ENCODE results near the gene HOXB13.
"Not testable (repeated sequence)": the region's sequence is repeated elsewhere in the genome, so short reads cannot be mapped to it uniquely, and the experiment has no call there.

The HOXB13 gene

GRCh38 chr17:48717367-48718226 is 11.0 kb downstream of the HOXB13 start:
- Histone ChIP-seq H4K20me1 (ENCODE audit: insufficient read depth, low read length) (no peaks in the 10 kb centered on the region), H3K9me3 (ENCODE audit: insufficient read depth, low read length) (no peaks in the 10 kb centered on the region), H3K27me3 (ENCODE audit: low read depth, low read length) (no peaks in the 10 kb centered on the region), H3K4me1 (ENCODE audit: low read length) (peaks cover under 1% of the 10 kb centered on the region), H3K4me3 (ENCODE audit: low read length) (no peak overlapping the region), H3K4me2 (ENCODE audit: low read length) (no peak overlapping the region), H2AFZ (ENCODE audit: low read depth, low read length) (no peak overlapping the region), H3K79me2 (ENCODE audit: low read length) (no peaks in the 10 kb centered on the region), H3K27ac (ENCODE audit: low read length) (no peak overlapping the region), H3K9ac (ENCODE audit: low read length) (no peak overlapping the region), H3K36me3 (replicated peaks; ENCODE audit: low read depth, low read length) (no peaks in the 10 kb centered on the region)
- TF ChIP-seq CTCF (IDR thresholded peaks at IDR 0.05; ENCODE audit: low read depth, low read length) (no peak), EZH2phosphoT487 (IDR thresholded peaks at IDR 0.05; ENCODE audit: low read depth) (no peak)

DNA sequence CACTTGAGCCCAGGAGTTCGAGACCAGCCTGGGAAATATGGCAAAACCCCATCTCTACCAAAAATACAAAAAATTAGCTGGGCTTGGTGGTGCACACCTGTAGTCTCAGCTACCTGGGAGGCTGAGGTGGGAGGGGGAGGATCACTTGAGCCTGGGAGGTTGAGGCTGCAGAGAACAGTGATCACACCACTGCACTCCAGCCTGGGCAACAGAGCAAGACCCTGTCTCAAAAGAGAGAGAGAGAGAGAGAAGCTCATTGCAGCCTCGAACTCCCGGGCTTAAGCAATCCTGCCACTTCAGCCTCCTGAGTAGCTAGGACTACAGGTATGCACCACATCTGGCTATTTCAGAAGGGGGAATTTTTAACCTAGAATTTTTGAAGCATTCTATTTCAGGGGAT is 12.0 kb downstream of the HOXB13 start:
- not testable (repeated sequence) for H3K9ac ChIP-seq (ENCODE audit: low read length); H3K27ac ChIP-seq (ENCODE audit: low read length); H4K20me1 ChIP-seq (ENCODE audit: insufficient read depth, low read length); H3K9me3 ChIP-seq (ENCODE audit: insufficient read depth, low read length); H3K4me1 ChIP-seq (ENCODE audit: low read length); H3K4me3 ChIP-seq (ENCODE audit: low read length); H2AFZ ChIP-seq (ENCODE audit: low read depth, low read length); H3K79me2 ChIP-seq (ENCODE audit: low read length); H3K27me3 ChIP-seq (ENCODE audit: low read depth, low read length); H3K36me3 ChIP-seq (replicated peaks; ENCODE audit: low read depth, low read length); H3K4me2 ChIP-seq (ENCODE audit: low read length)

- H3K27me3 ChIP-seq (ENCODE audit: low read depth, low read length), result no peaks in the 10 kb centered on the region; the same call in 1 of the 2 replicates
- no peak for TF ChIP-seq EZH2phosphoT487 (IDR thresholded peaks at IDR 0.05; ENCODE audit: low read depth)
- no peak for TF ChIP-seq CTCF (IDR thresholded peaks at IDR 0.05; ENCODE audit: low read depth, low read length)
These were observed 12.8 kb downstream of the HOXB13 start for GRCh38 chr17:48715496-48716399.

GRCh38 chr17:48711128-48711527 is 17.4 kb downstream of the HOXB13 start:
- H3K79me2 ChIP-seq (ENCODE audit: low read length), result no peaks in the 10 kb centered on the region
- H4K20me1 ChIP-seq (ENCODE audit: insufficient read depth, low read length), result no peaks in the 10 kb centered on the region
- H3K27ac ChIP-seq (ENCODE audit: low read length), result no peak overlapping the region
- no peak overlapping the region for H3K4me2 ChIP-seq (ENCODE audit: low read length)
- H3K9ac ChIP-seq (ENCODE audit: low read length), result no peak overlapping the region
- H3K9me3 ChIP-seq (ENCODE audit: insufficient read depth, low read length), result no peaks in the 10 kb centered on the region
- H3K36me3 ChIP-seq (replicated peaks; ENCODE audit: low read depth, low read length), result no peaks in the 10 kb centered on the region
- H3K27me3 ChIP-seq (ENCODE audit: low read depth, low read length), result peaks cover 14% of the 10 kb centered on the region
- no peaks in the 10 kb centered on the region for H3K4me1 ChIP-seq (ENCODE audit: low read length)
- H3K4me3 ChIP-seq (ENCODE audit: low read length), result no peak overlapping the region
- no peak for TF ChIP-seq CTCF (IDR thresholded peaks at IDR 0.05; ENCODE audit: low read depth, low read length)
- H2AFZ ChIP-seq (ENCODE audit: low read depth, low read length), result no peak overlapping the region

More at GRCh38 chr17:48715496-48716399, 12.8 kb downstream of the HOXB13 start:
- H3K79me2 ChIP-seq (ENCODE audit: low read length), result no peaks in the 10 kb centered on the region
- no peak overlapping the region for H3K27ac ChIP-seq (ENCODE audit: low read length)
- H4K20me1 ChIP-seq (ENCODE audit: insufficient read depth, low read length), result no peaks in the 10 kb centered on the region
- H3K9me3 ChIP-seq (ENCODE audit: insufficient read depth, low read length), result no peaks in the 10 kb centered on the region
- peak overlapping the region; percentile 62; the same call in 1 of the 2 replicates for H2AFZ ChIP-seq (ENCODE audit: low read depth, low read length)
- H3K9ac ChIP-seq (ENCODE audit: low read length), result no peak overlapping the region
- H3K4me2 ChIP-seq (ENCODE audit: low read length), result no peak overlapping the region; the same call in 1 of the 2 replicates
- H3K36me3 ChIP-seq (replicated peaks; ENCODE audit: low read depth, low read length), result no peaks in the 10 kb centered on the region
- H3K4me1 ChIP-seq (ENCODE audit: low read length), result no peaks in the 10 kb centered on the region
- H3K4me3 ChIP-seq (ENCODE audit: low read length), result no peak overlapping the region

All from OCI-LY3 (cell line).